Heart right ventricle (tissue), 16 donors: ENCODE measurements around the gene ADCY7. TPM values are rescaled to one million over a fixed set of nuclear protein-coding genes. Genes with fewer than 3 reads are reported as not detected.

Experiments used
- ATAC-seq, 8 donors: fragments of 200-7000 bp; cut with Tn5 transposase; one replicate each; pipeline ENCODE4 v1.9.1; 2020; ENCODE audit warnings: mild to moderate bottlenecking in 8 of 8, moderate library complexity in 8 of 8, moderate number of reproducible peaks in 1 of 8
- DNase-seq, 2 donors: peaks; one replicate each; pipeline ENCODE4 v3.0.0-alpha.2; 2020
- H3K27ac ChIP-seq, 10 donors: fragments of 200-600 bp; sonication (generic) in 2 of 10; one replicate each; pipeline versions ENCODE4 v1.5.0 to v1.8.0; 2020 to 2022; ENCODE audit warnings: mild to moderate bottlenecking in 3 of 10
- H3K27me3 ChIP-seq, 7 donors: fragments of 200-600 bp; one replicate each; pipeline ENCODE4 v1.8.0; 2021 to 2022; ENCODE audit warnings: mild to moderate bottlenecking in 2 of 7
- H3K36me3 ChIP-seq, 9 donors: fragments of 200-600 bp; sonication (generic) in 1 of 9; one replicate each; pipeline versions ENCODE4 v1.5.0 to v1.8.0; 2020 to 2022; ENCODE audit warnings: mild to moderate bottlenecking in 2 of 9
- H3K4me1 ChIP-seq, 9 donors: fragments of 200-600 bp; sonication (generic) in 1 of 9; one replicate each; pipeline versions ENCODE4 v1.5.0 to v1.8.0; 2020 to 2022; ENCODE audit warnings: mild to moderate bottlenecking in 4 of 9
- H3K4me3 ChIP-seq, 10 donors: fragments of 200-600 bp; sonication (generic) in 2 of 10; one replicate each; pipeline versions ENCODE4 v1.5.0 to v1.8.0; 2020 to 2022; ENCODE audit warnings: mild to moderate bottlenecking in 7 of 10, moderate library complexity in 2 of 10
- H3K9me3 ChIP-seq, 11 donors: fragments of 200-600 bp in 10 of 11; sonication (generic) in 2 of 11; one replicate each; pipeline versions ENCODE4 v1.5.0 to v1.8.0; 2013 to 2022; ENCODE audit warnings: mild to moderate bottlenecking in 2 of 11, control low read depth in 1 of 11, moderate library complexity in 1 of 11
- WGBS, 2 donors: extraction: QIAGEN DNeasy Blood & Tissue Kit; methylation state at CpG; one replicate each; pipeline ENCODE4 v1.1.7; 2013; ENCODE audit warnings: inconsistent platforms in 1 of 2; 5-methylcytosine and 5-hydroxymethylcytosine counted together
- intact Hi-C, 10 donors: fragments of 100-400 bp; cut with DNase I; formaldehyde crosslinking; loops; one replicate each; pipeline versions ENCODE4 v1.11.1 to v1.14.2; 2022
- polyA plus RNA-seq, 2 donors: library from polyadenylated mRNA; stranded (reverse); fragments of 200-250 nt; gene quantifications; one replicate each; pipeline ENCODE4 v1.2.3, GENCODE V29; 2013
- total RNA-seq, 10 donors: library from RNA; stranded (reverse); fragmentation: NEBNext Ultra II Directional in 3 of 10; extraction: Animal tissue kit (Norgen Biotek cat#: 25700) in 3 of 10; gene quantifications; one replicate each; pipeline versions ENCODE4 v1.2.1 to v1.2.4, GENCODE V29; 2021 to 2023
- TF ChIP-seq, protein P1 (sequence below), 9 donors: fragments of 200-600 bp; sonication (generic) in 2 of 9; IDR thresholded peaks; one replicate each; pipeline versions ENCODE4 v1.5.0 to v1.8.0; 2021 to 2022; ENCODE audit warnings: antibody characterized with exemption in 9 of 9, mild to moderate bottlenecking in 5 of 9, moderate library complexity in 1 of 9
- donor health status: Arrhythmogenic right ventricular cardiomyopathy.
- donor health status: ischemic (EF 13 %, LVEDD 7.1; RV severe dilation, severe dysfunction).
- donor health status: healthy with polysubstance abuse.
- donor health status: DM: no; HTN: yes; CAD: no.
- donor health status: DM: no; HTN: no; CAD: no.
- donor health status: ischemic (EF 25% LVEDD 6.9; RV normal size, moderate dysfunction).
- donor health status: ischemic (EF 25% LVEDD 5.7; RV mildly dilated, moderate dysfunction).
- donor health status: healthy.
- donor health status: DM: yes; HTN: yes; CAD: no.
- donor health status: Ischemic cardiomyopathy.
- donor health status: ischemic (EF 35%, LVEDD 5.7; RV mildly dilated, moderate dysfunction).
- donor health status: nonischemic (EF 11% LVEDD 7.7; RV severe dilation, severe dysfunction).
- donor health status: DM: yes; HTN: yes; CAD: no.
- donor health status: PGD.
- donor health status: ischemic (EF 29% LVEDD 5.4; RV normal size, mild dysfunction).
- donor health status: nonischemic (EF 23%, LVEDD 6.1; RV moderate dilation, normal function).

ADCY7 gene
- total and polyA plus RNA-seq, 12 donors, result 2.2 to 25.5 (median 4.7) TPM

- Histone ChIP-seq H3K4me3 (no peak overlapping the region), H3K27me3 (peaks cover 0 to 2% (median 0%) of the 10 kb centered on the region in 7 donors), H3K27ac (no peak overlapping the region), H3K36me3 (peaks cover 0 to 86% (median 0%) of the 10 kb centered on the region in 9 donors), H3K9me3 (peaks cover 0 to 9% (median 0%) of the 10 kb centered on the region in 11 donors), H3K4me1 (peaks cover 0 to 7% (median 0%) of the 10 kb centered on the region in 9 donors)
- WGBS, 2 donors, result 88 to 91% methylated on average over 29 to 30 of the region's 30 CpGs
- TF ChIP-seq, protein P1, sequence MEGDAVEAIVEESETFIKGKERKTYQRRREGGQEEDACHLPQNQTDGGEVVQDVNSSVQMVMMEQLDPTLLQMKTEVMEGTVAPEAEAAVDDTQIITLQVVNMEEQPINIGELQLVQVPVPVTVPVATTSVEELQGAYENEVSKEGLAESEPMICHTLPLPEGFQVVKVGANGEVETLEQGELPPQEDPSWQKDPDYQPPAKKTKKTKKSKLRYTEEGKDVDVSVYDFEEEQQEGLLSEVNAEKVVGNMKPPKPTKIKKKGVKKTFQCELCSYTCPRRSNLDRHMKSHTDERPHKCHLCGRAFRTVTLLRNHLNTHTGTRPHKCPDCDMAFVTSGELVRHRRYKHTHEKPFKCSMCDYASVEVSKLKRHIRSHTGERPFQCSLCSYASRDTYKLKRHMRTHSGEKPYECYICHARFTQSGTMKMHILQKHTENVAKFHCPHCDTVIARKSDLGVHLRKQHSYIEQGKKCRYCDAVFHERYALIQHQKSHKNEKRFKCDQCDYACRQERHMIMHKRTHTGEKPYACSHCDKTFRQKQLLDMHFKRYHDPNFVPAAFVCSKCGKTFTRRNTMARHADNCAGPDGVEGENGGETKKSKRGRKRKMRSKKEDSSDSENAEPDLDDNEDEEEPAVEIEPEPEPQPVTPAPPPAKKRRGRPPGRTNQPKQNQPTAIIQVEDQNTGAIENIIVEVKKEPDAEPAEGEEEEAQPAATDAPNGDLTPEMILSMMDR (IDR thresholded peaks at IDR 0.05), result no peak
- DNase-seq, result no peak
- intact Hi-C loops, result no loop called here
- ATAC-seq, result no peak
These were observed 23.8 kb downstream of the ADCY7 start for GRCh38 chr16:50289950-50290764.

DNA sequence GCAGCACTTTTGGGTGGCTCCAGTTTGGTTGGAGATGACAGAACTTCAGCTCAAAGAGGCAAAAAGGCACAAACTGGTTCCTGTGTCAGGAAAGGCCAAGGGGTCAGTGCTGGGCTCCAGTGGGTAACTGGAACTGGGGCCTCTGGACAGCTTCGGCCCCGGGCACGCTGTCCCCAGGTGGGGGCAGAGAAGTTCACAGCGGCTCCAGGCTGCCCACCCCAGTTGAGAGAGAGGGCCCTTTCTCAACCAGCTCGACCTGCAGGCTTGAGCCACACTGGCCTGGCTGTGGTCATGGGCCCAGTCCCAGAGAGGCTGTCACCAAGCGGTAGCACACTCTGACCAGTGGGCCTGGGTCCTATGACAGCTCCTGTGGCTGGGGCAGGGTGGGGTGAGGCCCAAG lies 24.5 kb downstream of the ADCY7 start:
- WGBS, 2 donors, result 89 to 96% methylated on average over 6 of the region's 6 CpGs

GRCh38 chr16:50291719-50292565 lies 25.6 kb downstream of the ADCY7 start:
- DNase-seq, result no peak
- Histone ChIP-seq H3K27me3 (no peaks in the 10 kb centered on the region), H3K4me1 (peaks cover 0 to under 1% (median 0%) of the 10 kb centered on the region in 9 donors), H3K4me3 (no peak overlapping the region), H3K9me3 (peaks cover 0 to 2% (median 0%) of the 10 kb centered on the region in 11 donors), H3K36me3 (peaks cover 0 to 96% (median 0%) of the 10 kb centered on the region in 9 donors), H3K27ac (no peak overlapping the region)
- WGBS, 2 donors, result 88 to 90% methylated on average over 26 of the region's 26 CpGs
- peak in 1 of 8 donors; percentile 16 for ATAC-seq
- TF ChIP-seq, protein P1 (IDR thresholded peaks at IDR 0.05), result no peak
- intact Hi-C loops, result no loop called here

More for the DNA sequence above, 24.5 kb downstream of the ADCY7 start:
- intact Hi-C loops, result no loop called here
- DNase-seq, result no peak
- TF ChIP-seq, protein P1 (IDR thresholded peaks at IDR 0.05), result no peak
- Histone ChIP-seq H3K9me3 (peaks cover 0 to 9% (median 0%) of the 10 kb centered on the region in 11 donors), H3K27ac (no peak overlapping the region), H3K4me1 (peaks cover 0 to 1% (median 0%) of the 10 kb centered on the region in 9 donors), H3K36me3 (peaks cover 0 to 91% (median 0%) of the 10 kb centered on the region in 9 donors), H3K27me3 (no peaks in the 10 kb centered on the region), H3K4me3 (no peak overlapping the region)
- no peak for ATAC-seq

- Histone ChIP-seq H3K9me3 (no peaks in the 10 kb centered on the region), H3K4me3 (no peak overlapping the region), H3K36me3 (peaks cover 0 to 97% (median 0%) of the 10 kb centered on the region in 9 donors), H3K27ac (no peak overlapping the region), H3K27me3 (no peaks in the 10 kb centered on the region), H3K4me1 (peaks cover 0 to 4% (median 0%) of the 10 kb centered on the region in 9 donors)
- no peak for DNase-seq
- 90 to 97% methylated on average over 12 of the region's 12 CpGs for WGBS, 2 donors
- TF ChIP-seq, protein P1 (IDR thresholded peaks at IDR 0.05), result no peak
- intact Hi-C loops, result no loop called here
- ATAC-seq, result no peak
These were observed 26.2 kb downstream of the ADCY7 start for GRCh38 chr16:50292566-50292948.
